ENCODE results near the gene PRICKLE2.
"Not testable (repeated sequence)": the region's sequence is repeated elsewhere in the genome, so short reads cannot be mapped to it uniquely, and the experiment has no call there.

Gene PRICKLE2

GRCh38 chr3:64093825-64094712 is 131.2 kb downstream of the PRICKLE2 start:
- no peak for DNase-seq

GRCh38 chr3:64093211-64093610 is 132.1 kb downstream of the PRICKLE2 start:
- no peak for DNase-seq

- no peak for DNase-seq
Measured at GRCh38 chr3:64091501-64091900, 133.8 kb downstream of the PRICKLE2 start.

GRCh38 chr3:64089386-64089785 is 135.9 kb downstream of the PRICKLE2 start:
- not testable (repeated sequence) for DNase-seq

GRCh38 chr3:64088408-64089205 is 136.7 kb downstream of the PRICKLE2 start:
- DNase-seq, result no peak

GRCh38 chr3:64086479-64087252 is 138.6 kb downstream of the PRICKLE2 start:
- no peak for DNase-seq

- no peak for DNase-seq
Measured at GRCh38 chr3:64084640-64085039, 140.6 kb downstream of the PRICKLE2 start.

GRCh38 chr3:64083575-64083974 is 141.7 kb downstream of the PRICKLE2 start:
- no peak for DNase-seq

- no peak for DNase-seq
Measured at GRCh38 chr3:64082961-64083541, 142.2 kb downstream of the PRICKLE2 start.

- no peak for DNase-seq
Measured at GRCh38 chr3:64082411-64082810, 142.9 kb downstream of the PRICKLE2 start.

- DNase-seq, result no peak
Measured at GRCh38 chr3:64081235-64081630, 144.0 kb downstream of the PRICKLE2 start.

GRCh38 chr3:64080616-64081234 is 144.5 kb downstream of the PRICKLE2 start:
- no peak for DNase-seq

GRCh38 chr3:64079369-64080150 is 145.7 kb downstream of the PRICKLE2 start:
- no peak for DNase-seq

GRCh38 chr3:64078966-64079365 is 146.3 kb downstream of the PRICKLE2 start:
- DNase-seq, result no peak

GRCh38 chr3:64074895-64075679 is 150.2 kb downstream of the PRICKLE2 start:
- DNase-seq, result no peak

- DNase-seq, result no peak
Measured at GRCh38 chr3:64074060-64074459, 151.2 kb downstream of the PRICKLE2 start.

- DNase-seq, result no peak
Measured at GRCh38 chr3:64073158-64073761, 152.0 kb downstream of the PRICKLE2 start.

- DNase-seq, result no peak
Measured at GRCh38 chr3:64072126-64072525, 153.1 kb downstream of the PRICKLE2 start.

- no peak for DNase-seq
Measured at GRCh38 chr3:64070704-64071103, 154.6 kb downstream of the PRICKLE2 start.
